T-helper 2 cell treated with Interferon-gamma antibody and Interleukin-4, amounts not matched to agents 5 μg/mL and 100 μg/mL, for 36 hours (primary cell): ENCODE results near the gene NEB.

Experiments
- DNase-seq: peaks from one replicate; pipeline ENCODE4 v3.0.0; 2021; ENCODE audit warnings: low spot score
- H3K27ac Mint-ChIP-seq: one replicate; pipeline ENCODE4 v1.8.0; 2021; ENCODE audit warnings: mild to moderate bottlenecking, mixed read lengths
- H3K27me3 Mint-ChIP-seq: one replicate; pipeline ENCODE4 v1.8.0; 2021; ENCODE audit warnings: low read depth, mixed read lengths
- H3K36me3 Mint-ChIP-seq: one replicate; pipeline ENCODE4 v1.8.0; 2021; ENCODE audit warnings: low read depth, mixed read lengths
- H3K4me1 Mint-ChIP-seq: one replicate; pipeline ENCODE4 v1.8.0; 2021; ENCODE audit warnings: low read depth, mixed read lengths
- H3K4me3 Mint-ChIP-seq: one replicate; pipeline ENCODE4 v1.8.0; 2022; ENCODE audit warnings: mild to moderate bottlenecking, moderate library complexity, mixed read lengths
- H3K9me3 Mint-ChIP-seq: one replicate; pipeline ENCODE4 v1.8.0; 2021; ENCODE audit warnings: mixed read lengths

The NEB gene

DNA sequence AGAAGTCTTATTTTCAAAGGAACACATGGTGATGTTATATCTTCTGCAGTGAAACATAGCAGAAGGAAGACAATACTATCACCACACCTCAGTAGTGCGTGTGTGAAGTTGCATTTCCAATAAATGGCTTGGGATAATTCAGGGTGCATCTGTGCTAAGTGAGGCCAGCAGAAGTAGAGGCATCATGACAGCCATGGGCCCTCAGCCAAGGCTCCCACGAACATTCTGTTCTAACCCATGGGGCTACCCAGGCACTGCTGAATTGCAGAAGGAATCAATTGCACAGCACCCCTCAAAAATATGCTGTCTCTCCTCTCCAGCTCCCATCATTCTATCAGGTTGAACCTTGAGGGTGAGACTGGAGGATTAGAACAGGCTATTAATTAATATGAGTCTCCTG, 185.1 kb downstream of the NEB start:
- H3K4me1 Mint-ChIP-seq = no peaks in the 10 kb centered on the region
- H3K27ac Mint-ChIP-seq = no peak overlapping the region
- no peaks in the 10 kb centered on the region for H3K9me3 Mint-ChIP-seq
- no peaks in the 10 kb centered on the region for H3K27me3 Mint-ChIP-seq
- H3K36me3 Mint-ChIP-seq = no peaks in the 10 kb centered on the region
- no peak for DNase-seq
- H3K4me3 Mint-ChIP-seq = no peak overlapping the region

DNA sequence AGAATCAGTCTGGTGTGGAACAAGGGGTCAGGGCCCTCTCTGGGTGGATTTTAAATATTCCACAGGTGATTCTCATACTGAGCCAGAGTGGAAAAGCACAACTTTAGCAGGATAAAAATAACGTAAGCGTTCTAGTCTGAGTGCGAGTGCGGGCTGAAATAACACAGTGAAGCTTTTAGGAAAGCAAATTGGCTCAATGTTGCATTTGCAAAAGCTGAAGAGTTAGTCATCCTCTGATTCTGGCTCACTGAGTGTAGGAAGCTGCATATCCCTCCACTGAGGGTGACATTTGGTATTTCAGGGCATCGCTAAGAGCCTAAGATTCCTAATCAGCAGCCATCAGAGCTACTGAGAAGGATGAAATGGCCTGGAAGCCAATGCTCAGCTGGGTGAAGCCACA, 189.8 kb downstream of the NEB start:
- Mint-ChIP-seq H3K36me3 (no peaks in the 10 kb centered on the region), H3K9me3 (no peaks in the 10 kb centered on the region), H3K4me3 (no peak overlapping the region), H3K27ac (no peak overlapping the region), H3K4me1 (no peaks in the 10 kb centered on the region), H3K27me3 (no peaks in the 10 kb centered on the region)
- no peak for DNase-seq

DNA sequence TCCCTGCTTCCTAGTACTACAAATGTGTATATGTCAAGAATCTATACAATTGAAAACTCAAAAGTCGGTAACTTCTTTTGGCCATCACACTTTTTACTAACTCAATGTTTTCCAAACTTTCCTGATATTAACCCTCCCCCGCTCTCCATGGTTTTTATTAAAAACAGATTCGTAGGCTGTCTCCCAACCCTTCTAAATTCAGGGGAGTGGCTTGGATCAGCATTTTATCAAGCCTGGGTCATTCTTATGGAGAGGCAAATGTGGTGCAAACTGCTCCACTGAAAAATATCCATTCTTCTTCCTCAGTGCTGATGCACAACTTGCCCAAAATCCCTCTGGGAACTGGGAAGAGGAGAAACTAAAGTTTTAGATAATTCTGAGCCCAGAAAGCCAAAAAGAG, 190.4 kb downstream of the NEB start:
- Mint-ChIP-seq H3K9me3 (no peaks in the 10 kb centered on the region), H3K27ac (no peak overlapping the region), H3K4me3 (no peak overlapping the region), H3K27me3 (no peaks in the 10 kb centered on the region), H3K36me3 (no peaks in the 10 kb centered on the region), H3K4me1 (no peaks in the 10 kb centered on the region)
- no peak for DNase-seq

DNA sequence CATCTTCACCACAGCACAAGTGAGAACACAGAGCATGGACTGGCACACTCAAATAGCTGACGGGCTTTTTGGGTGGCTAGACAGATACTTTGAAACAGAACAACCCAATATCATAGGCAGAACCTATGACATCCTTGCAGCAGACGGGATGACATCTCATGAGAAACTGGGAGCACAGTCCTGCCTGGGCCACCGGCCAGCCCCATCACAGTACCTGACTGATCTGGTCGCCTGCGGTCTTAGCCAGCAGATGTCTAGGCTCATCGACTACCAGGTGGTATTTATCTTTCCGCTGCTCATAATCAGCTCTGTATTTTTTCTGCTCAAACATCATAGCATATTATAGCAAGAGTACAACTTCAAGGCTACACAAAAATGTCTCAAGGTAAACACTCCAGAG, 200.3 kb downstream of the NEB start:
- Mint-ChIP-seq H3K36me3 (no peaks in the 10 kb centered on the region), H3K27ac (no peak overlapping the region), H3K4me1 (no peaks in the 10 kb centered on the region), H3K4me3 (no peak overlapping the region), H3K27me3 (no peaks in the 10 kb centered on the region), H3K9me3 (no peaks in the 10 kb centered on the region)
- DNase-seq = no peak

DNA sequence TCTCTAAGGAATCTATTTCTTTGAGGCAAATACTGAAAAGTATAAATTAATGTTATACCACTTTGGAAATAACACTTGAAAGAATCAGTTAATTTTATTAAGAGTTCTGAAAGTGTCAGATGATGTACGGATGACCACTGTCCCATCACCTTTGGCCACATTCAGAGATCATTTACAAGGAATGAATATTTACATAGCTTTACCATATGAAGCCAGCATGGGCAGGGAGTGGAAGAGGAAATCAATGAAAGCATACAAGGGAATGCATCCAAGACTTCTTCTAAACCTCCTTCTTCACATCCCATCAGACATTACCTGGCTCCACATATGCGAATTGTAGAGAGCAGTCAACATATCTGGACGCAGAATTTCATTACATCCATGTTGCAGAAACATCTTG, 201.1 kb downstream of the NEB start:
- no peak overlapping the region for H3K4me3 Mint-ChIP-seq

DNA sequence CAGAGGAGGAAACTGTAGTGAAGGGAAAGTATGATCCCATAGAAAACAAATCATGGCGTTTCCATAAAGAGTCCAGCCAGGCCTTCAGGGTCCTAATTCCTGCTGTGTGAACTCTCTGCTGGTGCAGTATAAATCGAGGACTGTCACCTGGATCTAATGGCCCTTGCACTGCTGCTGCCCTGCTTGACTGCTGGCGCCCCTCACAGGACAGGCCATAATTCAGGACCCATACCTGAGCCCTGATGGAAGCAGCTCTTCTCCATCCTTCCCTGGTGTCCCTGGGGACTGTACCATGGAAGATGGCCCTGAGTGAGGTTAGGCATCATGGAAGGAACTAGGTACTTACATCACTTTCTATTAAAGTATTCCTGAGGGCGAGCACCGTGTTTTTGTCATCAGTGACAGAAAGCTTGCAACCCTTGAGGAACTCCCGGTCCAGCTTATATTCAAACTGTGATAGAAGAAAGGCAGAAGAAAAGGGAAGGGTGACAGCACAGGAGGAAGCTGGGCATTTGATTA, 207.6 kb downstream of the NEB start:
- no peaks in the 10 kb centered on the region for H3K4me1 Mint-ChIP-seq
- DNase-seq = no peak
- no peaks in the 10 kb centered on the region for H3K36me3 Mint-ChIP-seq
- H3K27ac Mint-ChIP-seq = no peak overlapping the region
- no peak overlapping the region for H3K4me3 Mint-ChIP-seq
- no peaks in the 10 kb centered on the region for H3K27me3 Mint-ChIP-seq
- no peaks in the 10 kb centered on the region for H3K9me3 Mint-ChIP-seq

More for the DNA sequence above, 201.1 kb downstream of the NEB start:
- Mint-ChIP-seq H3K9me3 (no peaks in the 10 kb centered on the region), H3K4me1 (no peaks in the 10 kb centered on the region), H3K27me3 (no peaks in the 10 kb centered on the region), H3K36me3 (no peaks in the 10 kb centered on the region), H3K27ac (no peak overlapping the region)
- DNase-seq = no peak

DNA sequence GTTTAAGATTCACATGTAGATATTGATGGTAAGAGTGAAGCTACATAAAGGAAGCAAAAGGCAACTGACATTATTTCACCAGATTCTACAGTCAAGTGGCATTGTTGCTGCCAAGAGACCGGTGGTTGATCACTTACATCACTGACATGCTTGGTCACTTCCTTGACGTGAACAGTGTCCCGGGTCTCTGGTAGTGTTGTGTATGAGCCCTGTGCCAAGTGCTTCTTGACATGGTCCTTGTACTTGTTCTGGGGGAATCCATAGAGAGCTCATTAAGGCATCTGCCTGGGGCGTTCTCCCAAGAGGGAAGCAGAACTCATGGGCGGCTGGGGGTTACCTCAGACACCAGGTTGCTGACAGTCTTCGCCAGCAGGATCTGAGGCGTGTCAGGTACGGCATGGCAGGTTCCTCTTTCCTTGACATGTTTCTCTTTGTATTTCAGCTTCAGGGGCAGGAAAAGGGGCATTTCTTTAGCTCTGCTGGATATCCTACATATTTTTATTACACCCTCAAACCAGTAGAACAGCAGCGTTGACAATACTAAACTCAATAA, 208.4 kb downstream of the NEB start:
- Mint-ChIP-seq H3K4me1 (no peaks in the 10 kb centered on the region), H3K27ac (no peak overlapping the region), H3K36me3 (no peaks in the 10 kb centered on the region), H3K9me3 (no peaks in the 10 kb centered on the region), H3K27me3 (no peaks in the 10 kb centered on the region), H3K4me3 (no peak overlapping the region)
- DNase-seq = no peak

DNA sequence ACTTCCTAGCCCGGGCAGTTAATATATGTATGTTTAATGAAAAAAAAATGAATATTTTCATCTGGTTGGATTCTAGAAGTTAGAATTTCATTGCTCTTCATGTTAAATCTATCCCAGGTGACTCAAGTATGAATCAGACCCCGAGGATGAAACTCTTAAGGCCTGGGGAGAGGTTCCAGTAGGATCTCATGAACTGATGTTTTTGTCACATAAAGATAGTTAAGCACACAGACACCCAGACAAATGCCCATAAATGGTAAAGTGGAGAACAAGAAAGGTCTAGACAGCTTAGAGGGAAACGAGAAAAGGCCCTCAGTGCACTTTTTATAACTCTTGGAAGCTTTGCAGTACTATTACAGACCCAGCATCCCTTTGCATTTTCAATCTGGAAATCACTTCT, 210.4 kb downstream of the NEB start:
- no peaks in the 10 kb centered on the region for H3K36me3 Mint-ChIP-seq
- H3K4me3 Mint-ChIP-seq = no peak overlapping the region
- H3K27me3 Mint-ChIP-seq = no peaks in the 10 kb centered on the region
- H3K9me3 Mint-ChIP-seq = no peaks in the 10 kb centered on the region
- no peak overlapping the region for H3K27ac Mint-ChIP-seq
- no peak for DNase-seq
- H3K4me1 Mint-ChIP-seq = no peaks in the 10 kb centered on the region

DNA sequence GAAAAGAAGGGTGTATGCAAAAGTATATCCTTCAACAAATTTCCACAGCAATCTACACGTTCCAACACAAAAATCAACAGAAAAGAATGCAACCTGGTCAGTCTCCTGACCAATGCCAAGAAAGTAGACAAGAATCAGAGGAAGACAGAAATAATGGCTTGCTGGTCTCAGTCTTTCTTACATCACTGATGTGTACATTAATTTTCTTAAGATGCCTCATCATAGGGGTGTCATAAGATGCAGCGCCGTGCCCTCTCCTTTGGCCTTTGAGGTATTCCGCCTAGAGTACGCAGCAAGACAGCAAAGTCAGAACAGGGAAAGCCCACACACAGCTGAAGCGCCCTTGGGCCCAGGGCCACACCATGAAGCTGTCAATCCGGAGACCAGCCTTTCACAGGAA, 211.7 kb downstream of the NEB start:
- DNase-seq = no peak
- Mint-ChIP-seq H3K4me1 (no peaks in the 10 kb centered on the region), H3K36me3 (no peaks in the 10 kb centered on the region), H3K27me3 (no peaks in the 10 kb centered on the region), H3K4me3 (no peak overlapping the region), H3K9me3 (no peaks in the 10 kb centered on the region), H3K27ac (no peak overlapping the region)

DNA sequence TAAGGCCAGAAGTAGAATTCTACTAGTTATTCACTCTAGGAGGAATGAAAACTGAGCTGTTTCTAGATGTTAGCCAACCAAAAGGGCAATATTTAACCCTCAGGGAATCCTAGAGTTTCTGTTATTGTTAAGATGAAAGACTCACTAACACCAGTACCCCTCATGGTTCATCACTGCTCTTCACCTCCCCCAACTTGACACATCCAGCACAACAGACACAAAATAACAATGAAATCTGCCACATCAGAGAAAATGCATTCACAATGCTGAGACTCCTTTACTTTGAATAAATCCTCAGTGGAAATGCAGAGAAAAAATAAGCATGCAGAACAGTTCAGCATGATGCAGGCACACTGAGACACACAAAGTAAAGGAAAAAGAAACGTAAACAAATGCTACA, 213.3 kb downstream of the NEB start:
- no peaks in the 10 kb centered on the region for H3K4me1 Mint-ChIP-seq
- H3K27me3 Mint-ChIP-seq = no peaks in the 10 kb centered on the region
- no peak for DNase-seq
- no peaks in the 10 kb centered on the region for H3K36me3 Mint-ChIP-seq
- no peak overlapping the region for H3K4me3 Mint-ChIP-seq
- no peak overlapping the region for H3K27ac Mint-ChIP-seq
- no peaks in the 10 kb centered on the region for H3K9me3 Mint-ChIP-seq

DNA sequence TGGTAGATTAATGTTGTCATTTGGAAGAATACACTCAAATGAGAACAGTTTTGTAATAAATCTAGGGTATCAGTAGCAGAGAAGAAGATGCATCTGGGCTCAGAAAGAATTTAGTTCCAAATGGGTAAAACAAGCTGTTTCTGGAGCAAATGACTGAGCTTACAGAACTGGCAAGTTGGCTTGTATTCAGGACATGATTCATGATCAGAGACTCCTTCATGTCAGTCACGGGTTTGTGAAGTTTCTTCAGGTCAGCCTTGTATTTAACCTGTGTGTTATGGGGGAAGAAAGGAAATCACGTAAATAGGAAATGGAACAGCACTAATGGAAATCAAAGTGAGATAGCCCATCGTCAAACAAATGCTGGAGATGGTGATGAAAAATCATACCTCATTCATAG, 215.5 kb downstream of the NEB start:
- Mint-ChIP-seq H3K4me1 (no peaks in the 10 kb centered on the region), H3K9me3 (no peaks in the 10 kb centered on the region), H3K27me3 (no peaks in the 10 kb centered on the region), H3K4me3 (no peak overlapping the region), H3K27ac (no peak overlapping the region), H3K36me3 (no peaks in the 10 kb centered on the region)
- no peak for DNase-seq

DNA sequence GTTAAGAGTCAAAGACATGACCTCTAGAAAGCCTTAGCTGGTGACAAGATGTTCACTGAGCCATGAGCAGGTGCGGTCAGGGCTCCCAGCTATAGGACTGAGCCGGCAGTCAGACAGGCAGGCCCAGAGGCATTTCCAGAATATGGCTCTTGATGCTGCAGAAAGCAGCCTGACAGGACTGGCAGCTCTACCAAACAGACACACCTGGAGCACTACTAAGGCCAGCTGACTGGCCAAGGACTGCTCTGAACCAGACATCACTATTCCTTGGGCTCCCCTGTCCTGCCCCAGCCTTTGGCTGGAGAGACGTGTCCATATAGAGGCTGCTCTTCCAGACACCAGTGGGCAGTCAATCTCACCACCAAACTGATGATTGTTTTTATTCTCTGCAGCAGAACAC, 225.8 kb downstream of the NEB start:
- Mint-ChIP-seq H3K27ac (no peak overlapping the region), H3K4me3 (no peak overlapping the region), H3K4me1 (no peaks in the 10 kb centered on the region), H3K27me3 (no peaks in the 10 kb centered on the region), H3K36me3 (no peaks in the 10 kb centered on the region), H3K9me3 (no peaks in the 10 kb centered on the region)
- no peak for DNase-seq

DNA sequence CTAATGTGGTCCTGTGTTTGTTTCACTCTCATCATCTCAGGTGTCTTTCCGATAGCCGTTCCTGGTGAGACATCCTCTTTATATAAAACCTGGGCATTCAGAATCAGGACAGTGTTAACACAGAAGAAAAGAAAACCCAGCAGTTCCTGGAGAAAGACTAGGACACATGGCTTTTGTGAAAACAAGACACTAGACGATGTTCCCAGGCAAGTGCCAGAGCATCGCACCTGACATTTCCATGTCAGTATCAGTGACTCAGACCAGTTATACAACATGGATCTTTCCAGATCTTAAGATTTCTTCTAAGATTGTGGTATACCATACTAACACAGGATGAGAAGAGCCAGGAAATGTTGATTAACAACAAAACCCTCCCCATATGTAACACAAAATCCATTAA, 228.1 kb downstream of the NEB start:
- Mint-ChIP-seq H3K9me3 (no peaks in the 10 kb centered on the region), H3K27ac (no peak overlapping the region), H3K27me3 (no peaks in the 10 kb centered on the region), H3K4me3 (no peak overlapping the region), H3K4me1 (no peaks in the 10 kb centered on the region), H3K36me3 (no peaks in the 10 kb centered on the region)
- no peak for DNase-seq

DNA sequence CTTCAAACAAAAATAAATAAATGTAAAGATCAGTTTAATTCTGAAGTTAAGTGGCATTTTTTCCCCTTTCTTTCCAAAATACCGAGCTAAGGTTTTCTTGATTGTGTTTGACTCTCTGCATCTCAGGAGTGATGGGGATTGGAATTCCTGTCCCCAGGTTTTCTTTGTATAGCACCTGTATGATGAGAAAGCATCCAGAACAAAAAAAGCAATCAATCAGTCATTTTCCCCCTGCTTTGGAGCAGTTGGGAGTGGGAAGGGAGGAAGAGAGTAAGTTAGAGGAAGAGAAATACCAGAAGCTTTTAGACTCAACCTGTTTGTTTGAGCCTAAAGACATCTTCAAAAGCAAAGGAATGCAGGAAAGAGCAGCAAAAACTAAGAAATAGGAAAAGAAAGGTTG, 236.1 kb downstream of the NEB start:
- Mint-ChIP-seq H3K36me3 (peaks cover 3% of the 10 kb centered on the region), H3K27me3 (no peaks in the 10 kb centered on the region), H3K4me3 (no peak overlapping the region), H3K9me3 (no peaks in the 10 kb centered on the region), H3K27ac (no peak overlapping the region), H3K4me1 (peaks cover 3% of the 10 kb centered on the region)
- no peak for DNase-seq

DNA sequence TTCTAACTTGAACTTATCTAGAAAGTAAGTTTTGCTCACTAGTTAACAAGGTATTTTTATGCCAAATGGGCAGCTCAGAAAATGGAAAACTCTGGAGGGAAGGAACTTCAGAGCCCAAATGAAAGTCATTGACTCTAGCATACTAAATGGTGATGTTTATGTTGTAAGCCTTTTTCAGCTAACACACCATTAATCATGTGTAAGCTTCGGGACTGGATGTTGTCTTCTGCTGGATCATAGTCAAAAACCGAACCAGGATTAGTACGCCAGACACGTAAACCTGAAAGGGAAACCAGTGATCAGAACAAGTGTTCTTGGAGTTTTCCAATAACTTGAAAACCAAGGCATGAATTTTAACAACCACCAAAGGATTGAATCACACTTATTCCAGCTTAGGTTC, 242.8 kb downstream of the NEB start:
- no peak for DNase-seq
- H3K4me1 Mint-ChIP-seq = no peaks in the 10 kb centered on the region
- peaks cover 13% of the 10 kb centered on the region for H3K36me3 Mint-ChIP-seq
- no peaks in the 10 kb centered on the region for H3K27me3 Mint-ChIP-seq
- H3K27ac Mint-ChIP-seq = no peak overlapping the region
- no peak overlapping the region for H3K4me3 Mint-ChIP-seq
- no peaks in the 10 kb centered on the region for H3K9me3 Mint-ChIP-seq
